ENCODE data around the gene SLC43A2. TPM values are rescaled to one million over a fixed set of nuclear protein-coding genes. Genes with fewer than 3 reads are reported as not detected.

The SLC43A2 gene
- total and polyA plus RNA-seq, 2 of the 13 experiments (the other 11 are each of a cell fraction or from before 2014, with no cell fraction given), result 7.3 to 20.0 TPM

DNA sequence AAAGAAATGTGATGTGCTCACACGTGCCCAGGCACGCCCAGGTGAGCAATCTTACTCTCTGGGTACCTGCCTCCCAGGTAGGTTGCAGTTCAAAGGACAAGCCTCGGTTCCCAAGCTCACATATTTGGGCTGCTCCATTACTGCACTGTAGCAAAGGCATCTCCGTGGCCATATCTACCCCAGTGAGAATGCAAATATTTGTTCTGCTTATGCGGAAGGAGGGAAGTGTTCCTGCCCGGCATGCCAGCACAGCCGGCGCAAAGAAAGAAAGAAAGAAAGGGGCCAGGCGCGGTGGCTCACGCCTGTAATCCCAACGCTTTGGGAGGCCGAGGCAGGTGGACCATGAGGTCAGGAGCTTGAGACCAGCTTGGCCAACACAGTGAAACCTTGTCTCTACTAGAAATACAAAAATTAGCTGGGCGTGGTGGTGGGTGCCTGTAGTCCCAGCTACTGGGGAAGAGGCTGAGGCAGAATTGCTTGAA is 30.7 kb downstream of the SLC43A2 start (continued):
- TF ChIP-seq, protein P1, sequence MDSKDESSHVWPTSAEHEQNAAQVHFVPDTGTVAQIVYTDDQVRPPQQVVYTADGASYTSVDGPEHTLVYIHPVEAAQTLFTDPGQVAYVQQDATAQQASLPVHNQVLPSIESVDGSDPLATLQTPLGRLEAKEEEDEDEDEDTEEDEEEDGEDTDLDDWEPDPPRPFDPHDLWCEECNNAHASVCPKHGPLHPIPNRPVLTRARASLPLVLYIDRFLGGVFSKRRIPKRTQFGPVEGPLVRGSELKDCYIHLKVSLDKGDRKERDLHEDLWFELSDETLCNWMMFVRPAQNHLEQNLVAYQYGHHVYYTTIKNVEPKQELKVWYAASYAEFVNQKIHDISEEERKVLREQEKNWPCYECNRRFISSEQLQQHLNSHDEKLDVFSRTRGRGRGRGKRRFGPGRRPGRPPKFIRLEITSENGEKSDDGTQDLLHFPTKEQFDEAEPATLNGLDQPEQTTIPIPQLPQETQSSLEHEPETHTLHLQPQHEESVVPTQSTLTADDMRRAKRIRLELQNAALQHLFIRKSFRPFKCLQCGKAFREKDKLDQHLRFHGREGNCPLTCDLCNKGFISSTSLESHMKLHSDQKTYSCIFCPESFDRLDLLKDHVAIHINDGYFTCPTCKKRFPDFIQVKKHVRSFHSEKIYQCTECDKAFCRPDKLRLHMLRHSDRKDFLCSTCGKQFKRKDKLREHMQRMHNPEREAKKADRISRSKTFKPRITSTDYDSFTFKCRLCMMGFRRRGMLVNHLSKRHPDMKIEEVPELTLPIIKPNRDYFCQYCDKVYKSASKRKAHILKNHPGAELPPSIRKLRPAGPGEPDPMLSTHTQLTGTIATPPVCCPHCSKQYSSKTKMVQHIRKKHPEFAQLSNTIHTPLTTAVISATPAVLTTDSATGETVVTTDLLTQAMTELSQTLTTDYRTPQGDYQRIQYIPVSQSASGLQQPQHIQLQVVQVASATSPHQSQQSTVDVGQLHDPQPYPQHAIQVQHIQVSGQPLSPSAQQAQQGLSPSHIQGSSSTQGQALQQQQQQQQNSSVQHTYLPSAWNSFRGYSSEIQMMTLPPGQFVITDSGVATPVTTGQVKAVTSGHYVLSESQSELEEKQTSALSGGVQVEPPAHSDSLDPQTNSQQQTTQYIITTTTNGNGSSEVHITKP (CRISPR knock-in tag; IDR thresholded peaks at IDR 0.05; ENCODE audit: low read depth), result peak; percentile 88
- peak; percentile 89 for TF ChIP-seq RARA (CRISPR knock-in tag; IDR thresholded peaks at IDR 0.05)
- TF ChIP-seq KAT8 (CRISPR knock-in tag; IDR thresholded peaks at IDR 0.05), result peak; percentile 75
- TF ChIP-seq KDM1A (CRISPR knock-in tag; IDR thresholded peaks at IDR 0.05), result 0 out of 2 replicates have a peak, but pooled peaks have one; percentile 8
- TF ChIP-seq, protein P2, sequence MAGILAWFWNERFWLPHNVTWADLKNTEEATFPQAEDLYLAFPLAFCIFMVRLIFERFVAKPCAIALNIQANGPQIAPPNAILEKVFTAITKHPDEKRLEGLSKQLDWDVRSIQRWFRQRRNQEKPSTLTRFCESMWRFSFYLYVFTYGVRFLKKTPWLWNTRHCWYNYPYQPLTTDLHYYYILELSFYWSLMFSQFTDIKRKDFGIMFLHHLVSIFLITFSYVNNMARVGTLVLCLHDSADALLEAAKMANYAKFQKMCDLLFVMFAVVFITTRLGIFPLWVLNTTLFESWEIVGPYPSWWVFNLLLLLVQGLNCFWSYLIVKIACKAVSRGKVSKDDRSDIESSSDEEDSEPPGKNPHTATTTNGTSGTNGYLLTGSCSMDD (CRISPR knock-in tag; IDR thresholded peaks at IDR 0.05), result no peak
- TF ChIP-seq NCOA5 (CRISPR knock-in tag; IDR thresholded peaks at IDR 0.05), result no peak
- TF ChIP-seq MIXL1 (CRISPR knock-in tag; IDR thresholded peaks at IDR 0.05), result 0 out of 2 replicates have a peak, but pooled peaks have one; percentile 28
- peak; percentile 49 for TF ChIP-seq GABPB1 (CRISPR knock-in tag; IDR thresholded peaks at IDR 0.05)
- no peak for TF ChIP-seq HOXA9 (CRISPR knock-in tag; IDR thresholded peaks at IDR 0.05; ENCODE audit: borderline replicate concordance)
- TF ChIP-seq ZNF747 (CRISPR knock-in tag; IDR thresholded peaks at IDR 0.05; ENCODE audit: borderline replicate concordance), result 0 out of 2 replicates have a peak, but pooled peaks have one; percentile 19
- no peak for TF ChIP-seq HMG20B (CRISPR knock-in tag; conservative IDR thresholded peaks at IDR 0.05)
- TF ChIP-seq, protein P3, sequence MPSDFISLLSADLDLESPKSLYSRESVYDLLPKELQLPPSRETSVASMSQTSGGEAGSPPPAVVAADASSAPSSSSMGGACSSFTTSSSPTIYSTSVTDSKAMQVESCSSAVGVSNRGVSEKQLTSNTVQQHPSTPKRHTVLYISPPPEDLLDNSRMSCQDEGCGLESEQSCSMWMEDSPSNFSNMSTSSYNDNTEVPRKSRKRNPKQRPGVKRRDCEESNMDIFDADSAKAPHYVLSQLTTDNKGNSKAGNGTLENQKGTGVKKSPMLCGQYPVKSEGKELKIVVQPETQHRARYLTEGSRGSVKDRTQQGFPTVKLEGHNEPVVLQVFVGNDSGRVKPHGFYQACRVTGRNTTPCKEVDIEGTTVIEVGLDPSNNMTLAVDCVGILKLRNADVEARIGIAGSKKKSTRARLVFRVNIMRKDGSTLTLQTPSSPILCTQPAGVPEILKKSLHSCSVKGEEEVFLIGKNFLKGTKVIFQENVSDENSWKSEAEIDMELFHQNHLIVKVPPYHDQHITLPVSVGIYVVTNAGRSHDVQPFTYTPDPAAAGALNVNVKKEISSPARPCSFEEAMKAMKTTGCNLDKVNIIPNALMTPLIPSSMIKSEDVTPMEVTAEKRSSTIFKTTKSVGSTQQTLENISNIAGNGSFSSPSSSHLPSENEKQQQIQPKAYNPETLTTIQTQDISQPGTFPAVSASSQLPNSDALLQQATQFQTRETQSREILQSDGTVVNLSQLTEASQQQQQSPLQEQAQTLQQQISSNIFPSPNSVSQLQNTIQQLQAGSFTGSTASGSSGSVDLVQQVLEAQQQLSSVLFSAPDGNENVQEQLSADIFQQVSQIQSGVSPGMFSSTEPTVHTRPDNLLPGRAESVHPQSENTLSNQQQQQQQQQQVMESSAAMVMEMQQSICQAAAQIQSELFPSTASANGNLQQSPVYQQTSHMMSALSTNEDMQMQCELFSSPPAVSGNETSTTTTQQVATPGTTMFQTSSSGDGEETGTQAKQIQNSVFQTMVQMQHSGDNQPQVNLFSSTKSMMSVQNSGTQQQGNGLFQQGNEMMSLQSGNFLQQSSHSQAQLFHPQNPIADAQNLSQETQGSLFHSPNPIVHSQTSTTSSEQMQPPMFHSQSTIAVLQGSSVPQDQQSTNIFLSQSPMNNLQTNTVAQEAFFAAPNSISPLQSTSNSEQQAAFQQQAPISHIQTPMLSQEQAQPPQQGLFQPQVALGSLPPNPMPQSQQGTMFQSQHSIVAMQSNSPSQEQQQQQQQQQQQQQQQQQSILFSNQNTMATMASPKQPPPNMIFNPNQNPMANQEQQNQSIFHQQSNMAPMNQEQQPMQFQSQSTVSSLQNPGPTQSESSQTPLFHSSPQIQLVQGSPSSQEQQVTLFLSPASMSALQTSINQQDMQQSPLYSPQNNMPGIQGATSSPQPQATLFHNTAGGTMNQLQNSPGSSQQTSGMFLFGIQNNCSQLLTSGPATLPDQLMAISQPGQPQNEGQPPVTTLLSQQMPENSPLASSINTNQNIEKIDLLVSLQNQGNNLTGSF (CRISPR knock-in tag; IDR thresholded peaks at IDR 0.05), result no peak
- TF ChIP-seq ZNF564 (CRISPR knock-in tag; IDR thresholded peaks at IDR 0.05), result no peak
- TF ChIP-seq PHF21A (CRISPR knock-in tag; IDR thresholded peaks at IDR 0.05), result peak; percentile 96
- TF ChIP-seq ZNF44 (CRISPR knock-in tag; IDR thresholded peaks at IDR 0.05), result no peak
- no peak for TF ChIP-seq NR3C1 (CRISPR knock-in tag; IDR thresholded peaks at IDR 0.05)
- TF ChIP-seq, protein P4, sequence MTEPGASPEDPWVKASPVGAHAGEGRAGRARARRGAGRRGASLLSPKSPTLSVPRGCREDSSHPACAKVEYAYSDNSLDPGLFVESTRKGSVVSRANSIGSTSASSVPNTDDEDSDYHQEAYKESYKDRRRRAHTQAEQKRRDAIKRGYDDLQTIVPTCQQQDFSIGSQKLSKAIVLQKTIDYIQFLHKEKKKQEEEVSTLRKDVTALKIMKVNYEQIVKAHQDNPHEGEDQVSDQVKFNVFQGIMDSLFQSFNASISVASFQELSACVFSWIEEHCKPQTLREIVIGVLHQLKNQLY (CRISPR knock-in tag; IDR thresholded peaks at IDR 0.05), result peak; percentile 72
- peak; percentile 76 for TF ChIP-seq DMAP1 (CRISPR knock-in tag; IDR thresholded peaks at IDR 0.05)
- TF ChIP-seq REPIN1 (CRISPR knock-in tag; IDR thresholded peaks at IDR 0.05; ENCODE audit: borderline replicate concordance, low read depth), result no peak
- no peak for TF ChIP-seq ZNF746 (CRISPR knock-in tag; IDR thresholded peaks at IDR 0.05)
- TF ChIP-seq ZNF589 (CRISPR knock-in tag; conservative IDR thresholded peaks at IDR 0.05), result no peak
- TF ChIP-seq ZNF616 (CRISPR knock-in tag; IDR thresholded peaks at IDR 0.05; ENCODE audit: low read depth), result 0 out of 2 replicates have a peak, but pooled peaks have one; percentile 44

Measured in HepG2 (cell line).